PC-3 (cell line): Measurements from ENCODE around the gene RABGAP1L.

ENCODE experiments used
- CTCF ChIP-seq: fragments of 300-600 bp; sonication (generic); conservative IDR thresholded peaks from 2 replicates; pipeline ENCODE4 v1.5.1; 2017; ENCODE audit warnings: antibody characterized with exemption, low read depth, mild to moderate bottlenecking, low read length
- EZH2 ChIP-seq: fragments of 300-600 bp; sonication (generic); IDR thresholded peaks from one replicate; pipeline ENCODE4 v1.6.1; 2017; ENCODE audit warnings: antibody characterized with exemption, mild to moderate bottlenecking, low read length; ENCODE audit not compliant: unreplicated experiment

- TF ChIP-seq CTCF: no peak
- no peak for TF ChIP-seq EZH2
Observed at GRCh38 chr1:174794861-174795260, 635.5 kb downstream of the RABGAP1L start.
